C4-2B (cell line): ENCODE measurements around the gene NAT16.
"Not testable (repeated sequence)": the region's sequence is repeated elsewhere in the genome, so short reads cannot be mapped to it uniquely, and the experiment has no call there.

Source experiments
- H3K27ac ChIP-seq: fragments of 450-650 bp; 2 replicates; pipeline ENCODE4 v1.5.1; 2017
- CTCF ChIP-seq: fragments of 450-650 bp; conservative IDR thresholded peaks from 2 replicates; pipeline ENCODE4 v1.5.1; 2017; ENCODE audit warnings: mild to moderate bottlenecking
- ZFX ChIP-seq: fragments of 450-650 bp; IDR thresholded peaks from 2 replicates; pipeline ENCODE4 v1.6.1; 2017

NAT16 gene

GRCh38 chr7:101123703-101124068 is 56.4 kb downstream of the NAT16 start:
- no peak overlapping the region for H3K27ac ChIP-seq
- TF ChIP-seq ZFX: no peak
- TF ChIP-seq CTCF: no peak

- TF ChIP-seq CTCF: no peak
- no peak for TF ChIP-seq ZFX
- no peak overlapping the region for H3K27ac ChIP-seq
Measured at GRCh38 chr7:101122933-101123702, 57.0 kb downstream of the NAT16 start.

GRCh38 chr7:101121991-101122932 is 57.8 kb downstream of the NAT16 start:
- H3K27ac ChIP-seq: no peak overlapping the region
- TF ChIP-seq CTCF (no peak), ZFX (no peak)

GRCh38 chr7:101121631-101121990 is 58.5 kb downstream of the NAT16 start:
- not testable (repeated sequence) for H3K27ac ChIP-seq
